DND-41 (cell line): ENCODE data around the gene TBC1D5.

Source experiments
- EZH2 ChIP-seq: IDR thresholded peaks from 3 replicates; pipeline ENCODE4 v1.6.1; 2012; ENCODE audit warnings: borderline replicate concordance, low read depth, mild to moderate bottlenecking, moderate library complexity, low read length, inconsistent platforms; ENCODE audit not compliant: severe bottlenecking
- TF ChIP-seq, protein P1 (sequence below): IDR thresholded peaks from 2 replicates; pipeline ENCODE4 v1.5.1; 2012; ENCODE audit warnings: borderline replicate concordance, low read length, moderate library complexity, mild to moderate bottlenecking; ENCODE audit not compliant: poor library complexity, severe bottlenecking; ENCODE audit errors: extremely low read depth

GRCh38 chr3:17752436-17752835 is 10.0 kb upstream of the TBC1D5 start:
- TF ChIP-seq, protein P1, sequence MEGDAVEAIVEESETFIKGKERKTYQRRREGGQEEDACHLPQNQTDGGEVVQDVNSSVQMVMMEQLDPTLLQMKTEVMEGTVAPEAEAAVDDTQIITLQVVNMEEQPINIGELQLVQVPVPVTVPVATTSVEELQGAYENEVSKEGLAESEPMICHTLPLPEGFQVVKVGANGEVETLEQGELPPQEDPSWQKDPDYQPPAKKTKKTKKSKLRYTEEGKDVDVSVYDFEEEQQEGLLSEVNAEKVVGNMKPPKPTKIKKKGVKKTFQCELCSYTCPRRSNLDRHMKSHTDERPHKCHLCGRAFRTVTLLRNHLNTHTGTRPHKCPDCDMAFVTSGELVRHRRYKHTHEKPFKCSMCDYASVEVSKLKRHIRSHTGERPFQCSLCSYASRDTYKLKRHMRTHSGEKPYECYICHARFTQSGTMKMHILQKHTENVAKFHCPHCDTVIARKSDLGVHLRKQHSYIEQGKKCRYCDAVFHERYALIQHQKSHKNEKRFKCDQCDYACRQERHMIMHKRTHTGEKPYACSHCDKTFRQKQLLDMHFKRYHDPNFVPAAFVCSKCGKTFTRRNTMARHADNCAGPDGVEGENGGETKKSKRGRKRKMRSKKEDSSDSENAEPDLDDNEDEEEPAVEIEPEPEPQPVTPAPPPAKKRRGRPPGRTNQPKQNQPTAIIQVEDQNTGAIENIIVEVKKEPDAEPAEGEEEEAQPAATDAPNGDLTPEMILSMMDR = no peak
- no peak for TF ChIP-seq EZH2
